Psoas muscle (tissue), 8 donors: ENCODE results near the gene SORT1. TPM values are rescaled to one million over a fixed set of nuclear protein-coding genes. Genes with fewer than 3 reads are reported as not detected.

Experiments used
- ATAC-seq, 4 donors: fragments of 200-7000 bp; cut with Tn5 transposase; one replicate each; pipeline ENCODE4 v1.9.1; 2020; ENCODE audit warnings: moderate library complexity in 3 of 4, mild to moderate bottlenecking in 2 of 4
- DNase-seq, 2 donors: peaks; one replicate each; pipeline ENCODE4 v3.0.0-alpha.2; 2020
- H3K27ac ChIP-seq: fragments of 200-600 bp; one replicate; pipeline ENCODE4 v1.8.0; 2022
- H3K27me3 ChIP-seq, 3 donors: fragments of 200-600 bp in 1 of 3; one replicate each; pipeline versions ENCODE4 v1.6.1 to v1.8.0; 2013 to 2022; ENCODE audit warnings: low read length in 2 of 3, mild to moderate bottlenecking in 2 of 3, moderate library complexity in 1 of 3; ENCODE audit not compliant: insufficient read depth in 3 of 3
- H3K36me3 ChIP-seq, 2 donors: fragments of 200-600 bp in 1 of 2; one replicate each; pipeline versions ENCODE4 v1.6.1 to v1.8.0; 2013 to 2022; ENCODE audit warnings: low read depth in 1 of 2, mild to moderate bottlenecking in 1 of 2, moderate library complexity in 1 of 2; ENCODE audit not compliant: insufficient read depth in 1 of 2
- H3K4me1 ChIP-seq: fragments of 200-600 bp; one replicate; pipeline ENCODE4 v1.8.0; 2022
- H3K4me3 ChIP-seq: fragments of 200-600 bp; one replicate; pipeline ENCODE4 v1.8.0; 2022; ENCODE audit warnings: mild to moderate bottlenecking
- H3K9me3 ChIP-seq: fragments of 200-600 bp; one replicate; pipeline ENCODE4 v1.8.0; 2022
- WGBS, 3 donors: extraction: QIAGEN DNeasy Blood & Tissue Kit; methylation state at CpG; one replicate each; pipeline versions ENCODE4 v1.1.6 to v1.1.7; 2013; 5-methylcytosine and 5-hydroxymethylcytosine counted together
- intact Hi-C, 2 donors: fragments of 100-400 bp; cut with DNase I; formaldehyde crosslinking; loops; one replicate each; pipeline versions ENCODE4 v1.11.0 to v1.14.2; 2022
- polyA plus RNA-seq, 3 donors: library from polyadenylated mRNA; stranded (reverse); fragments of 200-250 nt; gene quantifications; one replicate each; pipeline ENCODE4 v1.2.3, GENCODE V29; 2013
- total RNA-seq, 4 donors: library from RNA; stranded (reverse); fragmentation: NEBNext Ultra II Directional in 2 of 4; extraction: Animal tissue kit (Norgen Biotek cat#: 25700) in 2 of 4; gene quantifications; one replicate each; pipeline versions ENCODE4 v1.2.1 to v1.2.4, GENCODE V29; 2021 to 2023
- TF ChIP-seq, protein P1 (sequence below): fragments of 200-600 bp; IDR thresholded peaks from one replicate; pipeline ENCODE4 v1.8.0; 2022; ENCODE audit warnings: antibody characterized with exemption
- donor health status: healthy with polysubstance abuse.
- donor health status: DM: no; HTN: no; CAD: no; lungs with moderate emphysema.
- donor health status: Bipolar disorder and iron deficiency.
- donor health status: healthy.
- donor health status: DM: yes; HTN: yes; CAD: no.
- donor health status: DM: no; HTN: no; CAD: no.
- donor health status: DM: no; HTN: no; CAD: no.
- donor health status: DM: yes; HTN: yes; CAD: no.

SORT1 gene
- total and polyA plus RNA-seq, 7 donors = 15.8 to 363 (median 131) TPM

DNA sequence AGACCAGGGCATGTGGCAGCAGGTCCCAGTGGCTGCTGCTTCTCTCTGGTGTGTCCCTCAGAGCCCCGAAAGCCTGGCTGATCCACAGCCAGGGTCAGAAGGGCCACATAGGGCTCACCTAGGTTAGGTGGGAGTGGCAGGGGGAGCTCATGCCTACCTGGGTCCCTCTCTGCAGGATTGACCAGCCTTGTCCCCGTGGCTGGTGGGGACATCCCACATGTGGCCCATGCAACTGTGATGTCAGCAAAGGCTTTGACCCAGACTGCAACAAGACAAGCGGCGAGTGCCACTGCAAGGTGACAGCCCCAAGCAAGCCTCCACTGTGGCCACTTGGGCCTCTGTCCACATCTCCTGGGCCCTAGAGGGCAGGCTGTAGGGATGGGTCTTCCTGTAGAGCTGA is 132.7 kb downstream of the SORT1 start:
- WGBS, 3 donors = 92 to 98% (median 93%) methylated on average over 4 of the region's 4 CpGs
- Histone ChIP-seq H3K27me3 (no peaks in the 10 kb centered on the region), H3K36me3 (peaks cover 0 to 21% of the 10 kb centered on the region in 2 donors), H3K4me3 (no peak overlapping the region), H3K4me1 (no peaks in the 10 kb centered on the region), H3K27ac (no peak overlapping the region), H3K9me3 (no peaks in the 10 kb centered on the region)
- DNase-seq = peak; percentile 4 to 31
- intact Hi-C loops = no loop called here
- TF ChIP-seq, protein P1, sequence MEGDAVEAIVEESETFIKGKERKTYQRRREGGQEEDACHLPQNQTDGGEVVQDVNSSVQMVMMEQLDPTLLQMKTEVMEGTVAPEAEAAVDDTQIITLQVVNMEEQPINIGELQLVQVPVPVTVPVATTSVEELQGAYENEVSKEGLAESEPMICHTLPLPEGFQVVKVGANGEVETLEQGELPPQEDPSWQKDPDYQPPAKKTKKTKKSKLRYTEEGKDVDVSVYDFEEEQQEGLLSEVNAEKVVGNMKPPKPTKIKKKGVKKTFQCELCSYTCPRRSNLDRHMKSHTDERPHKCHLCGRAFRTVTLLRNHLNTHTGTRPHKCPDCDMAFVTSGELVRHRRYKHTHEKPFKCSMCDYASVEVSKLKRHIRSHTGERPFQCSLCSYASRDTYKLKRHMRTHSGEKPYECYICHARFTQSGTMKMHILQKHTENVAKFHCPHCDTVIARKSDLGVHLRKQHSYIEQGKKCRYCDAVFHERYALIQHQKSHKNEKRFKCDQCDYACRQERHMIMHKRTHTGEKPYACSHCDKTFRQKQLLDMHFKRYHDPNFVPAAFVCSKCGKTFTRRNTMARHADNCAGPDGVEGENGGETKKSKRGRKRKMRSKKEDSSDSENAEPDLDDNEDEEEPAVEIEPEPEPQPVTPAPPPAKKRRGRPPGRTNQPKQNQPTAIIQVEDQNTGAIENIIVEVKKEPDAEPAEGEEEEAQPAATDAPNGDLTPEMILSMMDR = no peak
- ATAC-seq = no peak

DNA sequence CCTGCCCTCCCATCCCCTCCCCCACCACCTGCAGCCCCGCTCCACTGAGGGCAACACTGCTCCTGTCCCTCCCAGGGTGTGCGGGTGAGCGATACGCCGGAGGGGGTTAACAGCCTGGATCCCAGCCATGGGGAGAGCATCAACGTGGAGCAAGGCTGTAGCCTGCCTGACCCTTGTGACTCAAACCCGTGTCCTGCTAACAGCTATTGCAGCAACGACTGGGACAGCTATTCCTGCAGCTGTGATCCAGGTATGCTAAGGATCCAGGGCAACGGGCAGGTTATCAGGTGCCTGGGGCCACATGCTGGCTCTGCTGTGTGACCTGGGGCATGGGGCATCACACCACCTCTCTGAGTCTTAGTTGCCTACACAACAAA is 133.4 kb downstream of the SORT1 start:
- no peak for ATAC-seq
- no peaks in the 10 kb centered on the region for H3K4me1 ChIP-seq
- peak in 1 of 2 donors; percentile 36 for DNase-seq
- intact Hi-C loops = loop anchor here (5.0 kb wide), 1 partner anchor 133 kb away; the partner anchor contains the start of gene SORT1 (in 2 of the 2)
- no peak overlapping the region for H3K4me3 ChIP-seq
- WGBS, 3 donors = 74 to 85% (median 76%) methylated on average over 9 of the region's 9 CpGs
- H3K36me3 ChIP-seq = peaks cover 0 to 16% of the 10 kb centered on the region in 2 donors
- TF ChIP-seq, protein P1 = no peak
- H3K9me3 ChIP-seq = no peaks in the 10 kb centered on the region
- no peak overlapping the region for H3K27ac ChIP-seq
- H3K27me3 ChIP-seq = no peaks in the 10 kb centered on the region

DNA sequence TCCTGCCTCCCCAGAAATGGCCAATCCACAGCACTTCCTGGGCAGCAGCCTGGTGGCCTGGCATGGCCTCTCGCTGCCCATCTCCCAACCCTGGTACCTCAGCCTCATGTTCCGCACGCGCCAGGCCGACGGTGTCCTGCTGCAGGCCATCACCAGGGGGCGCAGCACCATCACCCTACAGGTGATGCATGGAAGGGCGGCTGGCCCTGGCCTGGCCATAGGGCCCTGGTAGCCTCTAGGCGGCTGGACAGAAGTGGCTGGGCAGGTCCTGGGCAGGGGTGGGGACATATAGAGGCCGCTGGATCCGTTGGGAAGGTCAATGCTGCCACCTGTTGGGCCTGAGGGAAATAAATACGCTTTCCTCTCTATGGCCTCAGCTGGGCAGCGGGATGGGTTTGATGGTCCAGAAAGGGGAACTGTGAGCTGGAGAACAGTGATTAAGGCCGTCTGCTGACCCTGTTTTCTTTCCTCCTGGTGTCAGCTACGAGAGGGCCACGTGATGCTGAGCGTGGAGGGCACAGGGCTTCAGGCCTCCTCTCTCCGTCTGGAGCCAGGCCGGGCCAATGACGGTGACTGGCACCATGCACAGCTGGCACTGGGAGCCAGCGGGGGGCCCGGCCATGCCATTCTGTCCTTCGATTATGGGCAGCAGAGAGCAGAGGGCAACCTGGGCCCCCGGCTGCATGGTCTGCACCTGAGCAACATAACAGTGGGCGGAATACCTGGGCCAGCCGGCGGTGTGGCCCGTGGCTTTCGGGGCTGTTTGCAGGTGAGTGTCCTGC is 133.9 kb downstream of the SORT1 start:
- TF ChIP-seq, protein P1 = peak; percentile 91
- DNase-seq (peak; percentile 84 to 90), ATAC-seq (peak; percentile 85 to 94 (median 91))
- Histone ChIP-seq H3K9me3 (no peaks in the 10 kb centered on the region), H3K4me3 (no peak overlapping the region), H3K36me3 (peaks cover 0 to 21% of the 10 kb centered on the region in 2 donors), H3K4me1 (no peaks in the 10 kb centered on the region), H3K27me3 (no peaks in the 10 kb centered on the region), H3K27ac (no peak overlapping the region)
- intact Hi-C loops = loop anchor here (5.0 kb wide), 1 partner anchor 134 kb away; the partner anchor contains the start of gene SORT1 (in 2 of the 2)
- 59 to 64% (median 60%) methylated on average over 29 of the region's 29 CpGs for WGBS, 3 donors

DNA sequence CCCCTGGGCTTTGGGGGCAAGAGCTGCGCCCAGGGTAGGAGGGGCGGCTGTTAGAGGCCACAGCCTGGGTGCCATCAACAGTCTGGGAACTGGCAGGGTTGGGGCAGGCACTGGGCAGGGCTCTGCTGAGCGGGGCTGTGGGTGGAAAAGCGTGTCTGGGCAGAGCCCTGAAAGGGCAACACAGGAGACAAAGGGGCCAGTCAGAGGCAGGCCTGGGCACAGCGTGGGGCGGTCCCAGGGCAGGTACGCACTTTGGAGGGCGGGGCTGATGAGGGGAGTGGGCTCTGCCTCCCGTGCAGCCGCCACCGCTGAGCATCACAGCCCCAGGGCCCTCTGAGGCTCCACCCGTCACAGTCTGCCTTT is 134.5 kb downstream of the SORT1 start:
- TF ChIP-seq, protein P1 = no peak
- intact Hi-C loops = loop anchor here (5.0 kb wide), 1 partner anchor 134 kb away; the partner anchor contains the start of gene SORT1 (in 2 of the 2)
- no peaks in the 10 kb centered on the region for H3K27me3 ChIP-seq
- 79 to 88% (median 81%) methylated on average over 9 to 12 of the region's 12 CpGs for WGBS, 3 donors
- DNase-seq (no peak), ATAC-seq (peak in 1 of 4 donors; percentile 13)
- H3K36me3 ChIP-seq = peaks cover 0 to 23% of the 10 kb centered on the region in 2 donors
- no peak overlapping the region for H3K4me3 ChIP-seq
- H3K4me1 ChIP-seq = no peaks in the 10 kb centered on the region
- no peak overlapping the region for H3K27ac ChIP-seq
- H3K9me3 ChIP-seq = no peaks in the 10 kb centered on the region
